SU-DHL-6 (cell line): ENCODE data around the gene MTMR12.

Source experiments
- EZH2phosphoT487 ChIP-seq: fragments of 200-600 bp; sonication (generic), shearing (Covaris generic); conservative IDR thresholded peaks from 2 replicates; pipeline ENCODE4 v1.6.1; 2018; ENCODE audit warnings: mild to moderate bottlenecking, antibody characterized with exemption, low read length, moderate library complexity, mixed read lengths
- TF ChIP-seq, protein P1 (sequence below): fragments of 200-600 bp; sonication (generic); IDR thresholded peaks from one replicate; pipeline ENCODE4 v1.5.1; 2017; ENCODE audit warnings: antibody characterized with exemption, mild to moderate bottlenecking, low read length, moderate library complexity; ENCODE audit not compliant: insufficient read depth, poor library complexity, severe bottlenecking

DNA sequence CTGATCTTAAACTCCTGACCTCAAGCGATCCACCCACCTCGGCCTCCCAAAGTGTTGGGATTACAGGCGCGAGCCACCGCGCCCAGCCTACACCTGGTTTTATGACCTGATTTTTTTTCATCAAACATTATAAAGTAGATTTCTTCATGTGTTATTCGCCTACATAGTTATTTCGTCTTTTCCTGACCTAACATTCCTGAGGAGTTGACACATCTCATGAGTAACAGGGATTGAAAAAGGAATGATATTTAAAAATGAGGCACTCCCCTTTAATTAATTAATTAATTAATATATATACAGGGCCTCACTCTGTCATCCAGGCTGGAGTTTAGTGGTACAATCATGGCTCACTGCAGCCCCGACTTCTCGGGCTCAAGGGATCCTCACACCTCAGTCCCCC lies 20.2 kb upstream of the MTMR12 start:
- TF ChIP-seq, protein P1, sequence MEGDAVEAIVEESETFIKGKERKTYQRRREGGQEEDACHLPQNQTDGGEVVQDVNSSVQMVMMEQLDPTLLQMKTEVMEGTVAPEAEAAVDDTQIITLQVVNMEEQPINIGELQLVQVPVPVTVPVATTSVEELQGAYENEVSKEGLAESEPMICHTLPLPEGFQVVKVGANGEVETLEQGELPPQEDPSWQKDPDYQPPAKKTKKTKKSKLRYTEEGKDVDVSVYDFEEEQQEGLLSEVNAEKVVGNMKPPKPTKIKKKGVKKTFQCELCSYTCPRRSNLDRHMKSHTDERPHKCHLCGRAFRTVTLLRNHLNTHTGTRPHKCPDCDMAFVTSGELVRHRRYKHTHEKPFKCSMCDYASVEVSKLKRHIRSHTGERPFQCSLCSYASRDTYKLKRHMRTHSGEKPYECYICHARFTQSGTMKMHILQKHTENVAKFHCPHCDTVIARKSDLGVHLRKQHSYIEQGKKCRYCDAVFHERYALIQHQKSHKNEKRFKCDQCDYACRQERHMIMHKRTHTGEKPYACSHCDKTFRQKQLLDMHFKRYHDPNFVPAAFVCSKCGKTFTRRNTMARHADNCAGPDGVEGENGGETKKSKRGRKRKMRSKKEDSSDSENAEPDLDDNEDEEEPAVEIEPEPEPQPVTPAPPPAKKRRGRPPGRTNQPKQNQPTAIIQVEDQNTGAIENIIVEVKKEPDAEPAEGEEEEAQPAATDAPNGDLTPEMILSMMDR: no peak
- TF ChIP-seq EZH2phosphoT487: no peak
